Measurements from ENCODE around the gene RASSF1. TPM values are rescaled to one million over a fixed set of nuclear protein-coding genes. Genes with fewer than 3 reads are reported as not detected.

Gene RASSF1
- total and polyA plus RNA-seq, 2 of the 13 experiments (the other 11 are each of a cell fraction or from before 2014, with no cell fraction given) = 10.2 to 27.5 TPM

DNA sequence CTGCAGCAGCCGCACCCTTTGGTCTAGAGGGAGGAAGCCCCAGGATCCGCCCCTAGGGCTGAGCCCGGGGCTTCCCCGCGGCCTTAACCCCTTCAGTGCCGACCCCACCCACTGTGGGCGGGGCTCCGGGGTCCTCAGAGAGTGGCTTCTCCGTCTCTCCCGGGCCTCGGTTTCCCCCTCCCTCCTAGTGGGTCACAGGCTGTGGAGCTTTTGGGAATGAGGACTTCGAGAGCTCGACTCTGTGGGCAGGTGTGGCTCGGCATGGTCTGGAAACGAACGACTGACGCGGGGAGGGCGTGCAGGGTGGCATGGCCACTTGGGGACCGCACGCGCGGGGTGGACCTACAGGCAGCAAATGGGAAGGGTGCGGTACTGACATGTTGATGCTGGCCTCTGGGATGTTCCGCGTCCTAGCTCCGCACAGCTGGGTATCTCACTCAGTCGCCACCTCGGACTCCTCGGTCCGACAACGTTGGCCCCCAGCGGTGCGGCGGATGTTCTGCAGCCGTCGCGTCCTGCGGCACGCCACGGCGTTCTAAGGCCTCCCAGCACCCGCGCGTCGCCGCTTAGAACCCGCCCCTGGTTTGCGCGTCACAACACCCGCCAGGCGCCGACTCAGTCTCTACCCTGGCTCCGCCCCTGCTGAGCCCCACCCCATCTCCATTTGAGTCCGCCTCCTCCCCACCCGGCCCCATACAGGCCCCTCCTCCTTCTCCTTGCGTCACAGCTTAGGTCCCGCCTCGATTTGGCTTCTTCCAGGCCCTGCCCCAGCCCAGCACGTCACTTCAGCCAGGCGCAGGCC lies 41.6 kb downstream of the RASSF1 start, which contains the start of the genes HYAL3 and NAA80 (continued):
- 0 out of 2 replicates have a peak, but pooled peaks have one; percentile 9 for TF ChIP-seq TGIF2 (CRISPR knock-in tag; IDR thresholded peaks at IDR 0.05)
- TF ChIP-seq PRMT3 (CRISPR knock-in tag; IDR thresholded peaks at IDR 0.05; ENCODE audit: borderline replicate concordance, low read depth) = 0 out of 2 replicates have a peak, but pooled peaks have one; percentile 80
- TF ChIP-seq ZBTB8A (CRISPR knock-in tag; IDR thresholded peaks at IDR 0.05; ENCODE audit: borderline replicate concordance, low read depth) = no peak
- TF ChIP-seq ZNF160 (CRISPR knock-in tag; IDR thresholded peaks at IDR 0.05) = 0 out of 2 replicates have a peak, but pooled peaks have one; percentile 15
- TF ChIP-seq YEATS4 (CRISPR knock-in tag; IDR thresholded peaks at IDR 0.05; ENCODE audit: borderline replicate concordance) = peak; percentile 67; the same call in 1 of the 2 replicates
- TF ChIP-seq ZSCAN25 (CRISPR knock-in tag; IDR thresholded peaks at IDR 0.05) = peak; percentile 23; the same call in 1 of the 2 replicates
- TF ChIP-seq MAZ (IDR thresholded peaks at IDR 0.05; ENCODE audit: borderline replicate concordance, low read depth, low read length) = peak; percentile 75; the same call in 1 of the 2 replicates
- no peak; the same call in 1 of the 2 replicates for TF ChIP-seq MAZ (CRISPR knock-in tag; IDR thresholded peaks at IDR 0.05; ENCODE audit: low read depth)
- peak; percentile 38 for TF ChIP-seq ZBTB26 (CRISPR knock-in tag; IDR thresholded peaks at IDR 0.05; ENCODE audit: borderline replicate concordance)
- TF ChIP-seq EHMT2 (IDR thresholded peaks at IDR 0.05; ENCODE audit: borderline replicate concordance, low read depth, low read length) = no peak
- TF ChIP-seq, protein P1, sequence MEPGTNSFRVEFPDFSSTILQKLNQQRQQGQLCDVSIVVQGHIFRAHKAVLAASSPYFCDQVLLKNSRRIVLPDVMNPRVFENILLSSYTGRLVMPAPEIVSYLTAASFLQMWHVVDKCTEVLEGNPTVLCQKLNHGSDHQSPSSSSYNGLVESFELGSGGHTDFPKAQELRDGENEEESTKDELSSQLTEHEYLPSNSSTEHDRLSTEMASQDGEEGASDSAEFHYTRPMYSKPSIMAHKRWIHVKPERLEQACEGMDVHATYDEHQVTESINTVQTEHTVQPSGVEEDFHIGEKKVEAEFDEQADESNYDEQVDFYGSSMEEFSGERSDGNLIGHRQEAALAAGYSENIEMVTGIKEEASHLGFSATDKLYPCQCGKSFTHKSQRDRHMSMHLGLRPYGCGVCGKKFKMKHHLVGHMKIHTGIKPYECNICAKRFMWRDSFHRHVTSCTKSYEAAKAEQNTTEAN (CRISPR knock-in tag; conservative IDR thresholded peaks at IDR 0.05) = peak; percentile 56; the same call in 1 of the 2 replicates
- TF ChIP-seq REXO4 (CRISPR knock-in tag; IDR thresholded peaks at IDR 0.05; ENCODE audit: borderline replicate concordance) = peak; percentile 28; the same call in 1 of the 2 replicates
- TF ChIP-seq NFIB (CRISPR knock-in tag; IDR thresholded peaks at IDR 0.05; ENCODE audit: borderline replicate concordance) = no peak
- no peak for TF ChIP-seq ZBTB49 (CRISPR knock-in tag; IDR thresholded peaks at IDR 0.05; ENCODE audit: borderline replicate concordance)
- TF ChIP-seq RNF219 (CRISPR knock-in tag; IDR thresholded peaks at IDR 0.05) = no peak
- TF ChIP-seq ZNF614 (CRISPR knock-in tag; IDR thresholded peaks at IDR 0.05; ENCODE audit: borderline replicate concordance) = peak; percentile 54; the same call in 1 of the 2 replicates
- TF ChIP-seq ZNF20 (CRISPR knock-in tag; IDR thresholded peaks at IDR 0.05) = no peak
- TF ChIP-seq THAP7 (CRISPR knock-in tag; IDR thresholded peaks at IDR 0.05) = no peak
